WTC11 (cell line): ENCODE data around the gene VPS18. TPM values are rescaled to one million over a fixed set of nuclear protein-coding genes. Genes with fewer than 3 reads are reported as not detected.
A peak's percentile ranks its signal among the peaks of the same experiment; 100 is the strongest.

Experiments used
- ATAC-seq: fragments of 200-7000 bp; cut with Tn5 transposase; 2 replicates; pipeline ENCODE4 v1.10.0; 2021; ENCODE audit warnings: mild to moderate bottlenecking, moderate library complexity
- CTCF ChIA-PET: fragments of 300-600 bp; sonication (Branson Sonifier 250); formaldehyde crosslinking; loops from one replicate; lab custom pipeline; 2021; ENCODE audit warnings: antibody characterized with exemption; lab: Charles Lee
- POLR2A ChIA-PET: fragments of 350-600 bp; sonication (Branson Sonifier 250); formaldehyde crosslinking; loops from one replicate; lab custom pipeline; 2021; ENCODE audit warnings: antibody characterized with exemption; lab: Charles Lee
- DNase-seq: peaks from one replicate; pipeline ENCODE4 v3.0.0; 2021; ENCODE audit warnings: low spot score
- H3K27ac Mint-ChIP-seq: 2 replicates; pipeline ENCODE4 v1.8.0; 2021; ENCODE audit warnings: mixed read lengths
- H3K27me3 Mint-ChIP-seq: 2 replicates; pipeline ENCODE4 v1.8.0; 2021; ENCODE audit warnings: low read depth, mild to moderate bottlenecking, moderate library complexity, mixed read lengths
- H3K36me3 Mint-ChIP-seq: 2 replicates; pipeline ENCODE4 v1.8.0; 2021; ENCODE audit warnings: mixed read lengths
- H3K4me1 Mint-ChIP-seq: 2 replicates; pipeline ENCODE4 v1.8.0; 2022; ENCODE audit warnings: mixed read lengths
- H3K4me3 Mint-ChIP-seq: 2 replicates; pipeline ENCODE4 v1.8.0; 2021; ENCODE audit warnings: mild to moderate bottlenecking, moderate library complexity, mixed read lengths
- H3K9me3 Mint-ChIP-seq: 2 replicates; pipeline ENCODE4 v1.8.0; 2021; ENCODE audit warnings: mixed read lengths
- E2F1 ChIP-seq: sonication (generic); formaldehyde crosslinking; IDR thresholded peaks from 2 replicates; pipeline ENCODE4 v1.8.0; 2022; ENCODE audit warnings: mild to moderate bottlenecking, missing genetic modification reagents
- ETV6 ChIP-seq: sonication (generic); formaldehyde crosslinking; IDR thresholded peaks from 2 replicates; pipeline ENCODE4 v1.8.1; 2022; ENCODE audit warnings: mild to moderate bottlenecking, missing genetic modification reagents
- GTF2I ChIP-seq: fragments of 250-450 bp; sonication (Bioruptor Pico); conservative IDR thresholded peaks from 2 replicates; pipeline ENCODE4 v1.4.0; 2021; ENCODE audit warnings: mild to moderate bottlenecking
- HMGA2 ChIP-seq: fragments of 250-450 bp; sonication (Bioruptor Pico); IDR thresholded peaks from 2 replicates; pipeline ENCODE4 v1.4.0; 2021; ENCODE audit warnings: mild to moderate bottlenecking, moderate library complexity
- JAZF1 ChIP-seq: fragments of 250-450 bp; sonication (Bioruptor Pico); IDR thresholded peaks from 2 replicates; pipeline ENCODE4 v1.9.0; 2021; ENCODE audit warnings: moderate library complexity, mild to moderate bottlenecking, inconsistent platforms
- KAT7 ChIP-seq: sonication (generic); formaldehyde crosslinking; IDR thresholded peaks from 2 replicates; pipeline ENCODE4 v1.8.1; 2023; ENCODE audit warnings: missing genetic modification reagents, mild to moderate bottlenecking, borderline replicate concordance
- NFE2L1 ChIP-seq: sonication (generic); formaldehyde crosslinking; IDR thresholded peaks from 2 replicates; pipeline ENCODE4 v1.8.1; 2023; ENCODE audit warnings: missing genetic modification reagents
- NFYB ChIP-seq: sonication (generic); formaldehyde crosslinking; conservative IDR thresholded peaks from 2 replicates; pipeline ENCODE4 v1.8.0; 2022; ENCODE audit warnings: low read depth, missing genetic modification reagents
- OVOL2 ChIP-seq: fragments of 250-450 bp; sonication (Bioruptor Pico); IDR thresholded peaks from 2 replicates; pipeline ENCODE4 v1.9.0; 2021; ENCODE audit warnings: mild to moderate bottlenecking, borderline replicate concordance
- PRDM15 ChIP-seq: sonication (generic); formaldehyde crosslinking; IDR thresholded peaks from 2 replicates; pipeline ENCODE4 v1.8.0; 2022; ENCODE audit warnings: missing genetic modification reagents
- RORB ChIP-seq: fragments of 250-450 bp; sonication (Bioruptor Pico); IDR thresholded peaks from 2 replicates; pipeline ENCODE4 v1.9.0; 2021; ENCODE audit warnings: mild to moderate bottlenecking
- SMAD4 ChIP-seq: sonication (generic); formaldehyde crosslinking; IDR thresholded peaks from 2 replicates; pipeline ENCODE4 v1.8.0; 2022; ENCODE audit warnings: mild to moderate bottlenecking, missing genetic modification reagents
- ZNF121 ChIP-seq: sonication (generic); formaldehyde crosslinking; IDR thresholded peaks from 2 replicates; pipeline ENCODE4 v1.8.0; 2023; ENCODE audit warnings: missing genetic modification reagents
- total RNA-seq: library from RNA; stranded (reverse); gene quantifications from 3 replicates; pipeline ENCODE4 v1.2.3, GENCODE V29; 2021
- TF ChIP-seq, protein P1 (sequence below): fragments of 250-450 bp; sonication (Bioruptor Pico); IDR thresholded peaks from 2 replicates; pipeline ENCODE4 v2.1.2; 2022; ENCODE audit warnings: mild to moderate bottlenecking, moderate library complexity
- TF ChIP-seq, protein P2 (sequence below): sonication (generic); formaldehyde crosslinking; IDR thresholded peaks from 2 replicates; pipeline ENCODE4 v1.8.1; 2022; ENCODE audit warnings: mild to moderate bottlenecking, missing genetic modification reagents, moderate library complexity, borderline replicate concordance
- TF ChIP-seq, protein P3 (sequence below): sonication (generic); formaldehyde crosslinking; IDR thresholded peaks from 2 replicates; pipeline ENCODE4 v1.8.0; 2022; ENCODE audit warnings: mild to moderate bottlenecking, missing genetic modification reagents
- TF ChIP-seq, protein P4 (sequence below): sonication (generic); formaldehyde crosslinking; IDR thresholded peaks from 2 replicates; pipeline ENCODE4 v1.8.1; 2022; ENCODE audit warnings: low read depth, missing genetic modification reagents, borderline replicate concordance
- TF ChIP-seq, protein P5 (sequence below): sonication (generic); formaldehyde crosslinking; IDR thresholded peaks from 2 replicates; pipeline ENCODE4 v1.8.0; 2023; ENCODE audit warnings: mild to moderate bottlenecking, missing genetic modification reagents

The VPS18 gene
- total RNA-seq, 1 experiment from 2014 or later = 27.3 TPM

- H3K36me3 Mint-ChIP-seq = peaks cover 10% of the 10 kb centered on the region
- TF ChIP-seq ETV6 (CRISPR knock-in tag) (peak; percentile 93), PRDM15 (CRISPR knock-in tag) (no peak)
- TF ChIP-seq, protein P1, sequence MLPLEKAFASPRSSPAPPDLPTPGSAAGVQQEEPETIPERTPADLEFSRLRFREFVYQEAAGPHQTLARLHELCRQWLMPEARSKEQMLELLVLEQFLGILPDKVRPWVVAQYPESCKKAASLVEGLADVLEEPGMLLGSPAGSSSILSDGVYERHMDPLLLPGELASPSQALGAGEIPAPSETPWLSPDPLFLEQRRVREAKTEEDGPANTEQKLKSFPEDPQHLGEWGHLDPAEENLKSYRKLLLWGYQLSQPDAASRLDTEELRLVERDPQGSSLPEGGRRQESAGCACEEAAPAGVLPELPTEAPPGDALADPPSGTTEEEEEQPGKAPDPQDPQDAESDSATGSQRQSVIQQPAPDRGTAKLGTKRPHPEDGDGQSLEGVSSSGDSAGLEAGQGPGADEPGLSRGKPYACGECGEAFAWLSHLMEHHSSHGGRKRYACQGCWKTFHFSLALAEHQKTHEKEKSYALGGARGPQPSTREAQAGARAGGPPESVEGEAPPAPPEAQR (CRISPR knock-in tag) = no peak
- TF ChIP-seq, protein P2, sequence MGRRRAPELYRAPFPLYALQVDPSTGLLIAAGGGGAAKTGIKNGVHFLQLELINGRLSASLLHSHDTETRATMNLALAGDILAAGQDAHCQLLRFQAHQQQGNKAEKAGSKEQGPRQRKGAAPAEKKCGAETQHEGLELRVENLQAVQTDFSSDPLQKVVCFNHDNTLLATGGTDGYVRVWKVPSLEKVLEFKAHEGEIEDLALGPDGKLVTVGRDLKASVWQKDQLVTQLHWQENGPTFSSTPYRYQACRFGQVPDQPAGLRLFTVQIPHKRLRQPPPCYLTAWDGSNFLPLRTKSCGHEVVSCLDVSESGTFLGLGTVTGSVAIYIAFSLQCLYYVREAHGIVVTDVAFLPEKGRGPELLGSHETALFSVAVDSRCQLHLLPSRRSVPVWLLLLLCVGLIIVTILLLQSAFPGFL (CRISPR knock-in tag) = 0 out of 2 replicates have a peak, but pooled peaks have one; percentile 15
- TF ChIP-seq, all 79 proteins: peak for 2
- no peaks in the 10 kb centered on the region for H3K9me3 Mint-ChIP-seq
- H3K27ac Mint-ChIP-seq = no peak overlapping the region
- ATAC-seq = no peak
- peak overlapping the region; percentile 62 for H3K4me3 Mint-ChIP-seq
- no peak for DNase-seq
- POLR2A ChIA-PET = interaction anchor here (0.5 to 2.7 kb wide), 5 partner anchors 21 to 232 kb away, joined by 4 to 7 read pairs (median 4); no protein-coding TSS in a partner anchor
- CTCF ChIA-PET = interaction anchor here (0.5 to 7.8 kb wide), 15 partner anchors 8 to 324 kb away, joined by 3 to 101 read pairs (median 11); partner anchors contain the start of genes CHP1, DLL4 and VPS18
- peaks cover 18% of the 10 kb centered on the region for H3K4me1 Mint-ChIP-seq
- no peaks in the 10 kb centered on the region for H3K27me3 Mint-ChIP-seq
These were observed 12.9 kb downstream of the VPS18 start for GRCh38 chr15:40906991-40907802.

DNA sequence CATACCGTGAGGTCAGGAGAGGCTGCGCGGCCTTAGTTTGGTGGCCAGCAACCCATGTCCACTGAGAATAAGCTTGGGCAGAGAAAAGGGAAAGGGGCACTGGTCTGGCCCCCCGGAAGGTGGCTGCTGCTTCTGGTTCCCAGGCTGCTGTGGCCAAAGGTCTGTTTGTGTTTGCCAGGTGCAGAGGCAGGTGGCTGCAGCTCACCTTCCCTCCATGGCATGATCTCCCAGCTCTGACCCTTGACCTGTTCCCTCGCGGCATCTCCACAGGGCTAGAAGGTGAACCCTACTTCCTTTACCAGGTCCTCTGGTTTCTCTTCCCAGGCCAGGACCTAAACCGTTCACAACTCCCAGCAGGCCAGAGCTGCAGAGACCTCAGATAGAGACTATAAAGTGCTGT lies 13.8 kb downstream of the VPS18 start:
- POLR2A ChIA-PET = no interaction called here
- H3K36me3 Mint-ChIP-seq = peaks cover 5% of the 10 kb centered on the region
- H3K4me1 Mint-ChIP-seq = peaks cover 18% of the 10 kb centered on the region
- H3K27ac Mint-ChIP-seq = no peak overlapping the region
- DNase-seq (no peak), ATAC-seq (no peak)
- CTCF ChIA-PET = interaction anchor here (1.1 to 7.8 kb wide), 5 partner anchors 12 to 114 kb away, joined by 4 to 101 read pairs (median 14); partner anchors contain the start of genes DLL4 and VPS18
- no peaks in the 10 kb centered on the region for H3K27me3 Mint-ChIP-seq
- H3K9me3 Mint-ChIP-seq = no peaks in the 10 kb centered on the region
- peak overlapping the region; percentile 12; the same call in 1 of the 2 replicates for H3K4me3 Mint-ChIP-seq
- no peak for TF ChIP-seq NFE2L1 (CRISPR knock-in tag)
- no peak for TF ChIP-seq HMGA2 (CRISPR knock-in tag)
- TF ChIP-seq, protein P3, sequence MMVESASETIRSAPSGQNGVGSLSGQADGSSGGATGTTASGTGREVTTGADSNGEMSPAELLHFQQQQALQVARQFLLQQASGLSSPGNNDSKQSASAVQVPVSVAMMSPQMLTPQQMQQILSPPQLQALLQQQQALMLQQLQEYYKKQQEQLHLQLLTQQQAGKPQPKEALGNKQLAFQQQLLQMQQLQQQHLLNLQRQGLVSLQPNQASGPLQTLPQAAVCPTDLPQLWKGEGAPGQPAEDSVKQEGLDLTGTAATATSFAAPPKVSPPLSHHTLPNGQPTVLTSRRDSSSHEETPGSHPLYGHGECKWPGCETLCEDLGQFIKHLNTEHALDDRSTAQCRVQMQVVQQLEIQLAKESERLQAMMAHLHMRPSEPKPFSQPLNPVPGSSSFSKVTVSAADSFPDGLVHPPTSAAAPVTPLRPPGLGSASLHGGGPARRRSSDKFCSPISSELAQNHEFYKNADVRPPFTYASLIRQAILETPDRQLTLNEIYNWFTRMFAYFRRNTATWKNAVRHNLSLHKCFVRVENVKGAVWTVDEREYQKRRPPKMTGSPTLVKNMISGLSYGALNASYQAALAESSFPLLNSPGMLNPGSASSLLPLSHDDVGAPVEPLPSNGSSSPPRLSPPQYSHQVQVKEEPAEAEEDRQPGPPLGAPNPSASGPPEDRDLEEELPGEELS (CRISPR knock-in tag) = no peak
- no peak for TF ChIP-seq ZNF121 (CRISPR knock-in tag)
- TF ChIP-seq GTF2I (CRISPR knock-in tag) = no peak
- TF ChIP-seq, protein P4, sequence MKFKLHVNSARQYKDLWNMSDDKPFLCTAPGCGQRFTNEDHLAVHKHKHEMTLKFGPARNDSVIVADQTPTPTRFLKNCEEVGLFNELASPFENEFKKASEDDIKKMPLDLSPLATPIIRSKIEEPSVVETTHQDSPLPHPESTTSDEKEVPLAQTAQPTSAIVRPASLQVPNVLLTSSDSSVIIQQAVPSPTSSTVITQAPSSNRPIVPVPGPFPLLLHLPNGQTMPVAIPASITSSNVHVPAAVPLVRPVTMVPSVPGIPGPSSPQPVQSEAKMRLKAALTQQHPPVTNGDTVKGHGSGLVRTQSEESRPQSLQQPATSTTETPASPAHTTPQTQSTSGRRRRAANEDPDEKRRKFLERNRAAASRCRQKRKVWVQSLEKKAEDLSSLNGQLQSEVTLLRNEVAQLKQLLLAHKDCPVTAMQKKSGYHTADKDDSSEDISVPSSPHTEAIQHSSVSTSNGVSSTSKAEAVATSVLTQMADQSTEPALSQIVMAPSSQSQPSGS = no peak
- no peak for TF ChIP-seq E2F1 (CRISPR knock-in tag)
- TF ChIP-seq NFYB = no peak
- TF ChIP-seq SMAD4 (CRISPR knock-in tag) = no peak
- TF ChIP-seq RORB = no peak
- no peak for TF ChIP-seq KAT7 (CRISPR knock-in tag)
- TF ChIP-seq OVOL2 (CRISPR knock-in tag) = no peak
- TF ChIP-seq JAZF1 (CRISPR knock-in tag) = no peak
- TF ChIP-seq, protein P5, sequence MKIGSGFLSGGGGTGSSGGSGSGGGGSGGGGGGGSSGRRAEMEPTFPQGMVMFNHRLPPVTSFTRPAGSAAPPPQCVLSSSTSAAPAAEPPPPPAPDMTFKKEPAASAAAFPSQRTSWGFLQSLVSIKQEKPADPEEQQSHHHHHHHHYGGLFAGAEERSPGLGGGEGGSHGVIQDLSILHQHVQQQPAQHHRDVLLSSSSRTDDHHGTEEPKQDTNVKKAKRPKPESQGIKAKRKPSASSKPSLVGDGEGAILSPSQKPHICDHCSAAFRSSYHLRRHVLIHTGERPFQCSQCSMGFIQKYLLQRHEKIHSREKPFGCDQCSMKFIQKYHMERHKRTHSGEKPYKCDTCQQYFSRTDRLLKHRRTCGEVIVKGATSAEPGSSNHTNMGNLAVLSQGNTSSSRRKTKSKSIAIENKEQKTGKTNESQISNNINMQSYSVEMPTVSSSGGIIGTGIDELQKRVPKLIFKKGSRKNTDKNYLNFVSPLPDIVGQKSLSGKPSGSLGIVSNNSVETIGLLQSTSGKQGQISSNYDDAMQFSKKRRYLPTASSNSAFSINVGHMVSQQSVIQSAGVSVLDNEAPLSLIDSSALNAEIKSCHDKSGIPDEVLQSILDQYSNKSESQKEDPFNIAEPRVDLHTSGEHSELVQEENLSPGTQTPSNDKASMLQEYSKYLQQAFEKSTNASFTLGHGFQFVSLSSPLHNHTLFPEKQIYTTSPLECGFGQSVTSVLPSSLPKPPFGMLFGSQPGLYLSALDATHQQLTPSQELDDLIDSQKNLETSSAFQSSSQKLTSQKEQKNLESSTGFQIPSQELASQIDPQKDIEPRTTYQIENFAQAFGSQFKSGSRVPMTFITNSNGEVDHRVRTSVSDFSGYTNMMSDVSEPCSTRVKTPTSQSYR (CRISPR knock-in tag) = no peak
